Panc1 (cell line): ENCODE measurements around the gene CCDC196. TPM values are rescaled to one million over a fixed set of nuclear protein-coding genes. Genes with fewer than 3 reads are reported as not detected.

Experiments used
- ATAC-seq: fragments of 200-7000 bp; cut with Tn5 transposase; 2 replicates; pipeline ENCODE4 v1.9.1; 2020; ENCODE audit warnings: mild to moderate bottlenecking, moderate library complexity
- BruUV-seq: library from RNA; stranded (reverse); fragments of 400-500 nt; replicated peaks from 2 replicates; lab custom pipeline; 2021; lab: Mats Ljungman, UMichigan
- CTCF ChIA-PET: fragments of 300-600 bp; sonication (Branson Sonifier 250); formaldehyde crosslinking; loops from one replicate; lab custom pipeline; 2022; ENCODE audit warnings: antibody characterized with exemption; lab: Charles Lee
- POLR2A ChIA-PET: fragments of 300-600 bp; sonication (Branson Sonifier 250); formaldehyde crosslinking; loops from one replicate; lab custom pipeline; 2022; ENCODE audit warnings: antibody characterized with exemption; lab: Charles Lee
- DNase-seq: peaks from one replicate; pipeline ENCODE4 v3.0.0-alpha.2; 2010; ENCODE audit warnings: low read depth, low spot score
- H3K27ac ChIP-seq: 2 replicates; pipeline ENCODE4 v1.5.1; 2011; ENCODE audit warnings: mild to moderate bottlenecking, low read length, inconsistent platforms
- H3K27me3 ChIP-seq: fragments of 200-500 bp; sonication (Bioruptor generic); 2 replicates; pipeline ENCODE4 v1.6.0; 2014; ENCODE audit warnings: low read length, inconsistent platforms; ENCODE audit not compliant: control insufficient read depth, insufficient read depth
- H3K36me3 ChIP-seq: fragments of 200-500 bp; sonication (Bioruptor generic); 2 replicates; pipeline ENCODE4 v1.5.1; 2014; ENCODE audit warnings: inconsistent platforms, mild to moderate bottlenecking, low read length, moderate library complexity; ENCODE audit not compliant: control insufficient read depth, insufficient read depth
- H3K4me1 ChIP-seq: 2 replicates; pipeline ENCODE4 v1.5.1; 2011; ENCODE audit warnings: inconsistent platforms, mild to moderate bottlenecking, low read length, moderate library complexity; ENCODE audit not compliant: control insufficient read depth, insufficient read depth
- H3K4me3 ChIP-seq, 2 experiments: 2 replicates each; pipeline ENCODE4 v1.5.1; 2011 to 2012; ENCODE audit warnings: low read depth in 2 of 2, low read length in 2 of 2, mild to moderate bottlenecking in 2 of 2, inconsistent platforms in 1 of 2, moderate library complexity in 1 of 2
- H3K9me3 ChIP-seq: fragments of 200-500 bp; sonication (Bioruptor generic); 2 replicates; pipeline ENCODE4 v1.5.1; 2014; ENCODE audit warnings: low read depth, mild to moderate bottlenecking, inconsistent platforms, low read length, moderate library complexity; ENCODE audit not compliant: control insufficient read depth, insufficient read depth
- CTCF ChIP-seq: fragments of 450-650 bp; IDR thresholded peaks from 2 replicates; pipeline ENCODE4 v1.5.1; 2017; ENCODE audit warnings: mild to moderate bottlenecking
- POLR2AphosphoS5 ChIP-seq: IDR thresholded peaks from 2 replicates; pipeline ENCODE4 v1.6.1; 2012; ENCODE audit warnings: mild to moderate bottlenecking, low read depth, low read length, moderate library complexity
- SIN3A ChIP-seq: IDR thresholded peaks from 2 replicates; pipeline ENCODE4 v1.6.1; 2012; ENCODE audit warnings: low read depth, mild to moderate bottlenecking, low read length, moderate library complexity, borderline replicate concordance; ENCODE audit not compliant: insufficient read depth
- TCF7L2 ChIP-seq: IDR thresholded peaks from 2 replicates; pipeline ENCODE4 v1.6.1; 2011; ENCODE audit warnings: mild to moderate bottlenecking, low read depth, low read length, inconsistent platforms
- in situ Hi-C: cut with HindIII; loops from 2 replicates; pipeline ENCODE4 v1.10.0; 2016; ENCODE audit warnings: low sequenced_read_pairs, low pct_unique_long_range_greater_than_20kb
- intact Hi-C: fragments of 100-400 bp; cut with micrococcal nuclease; formaldehyde crosslinking; loops from one replicate; pipeline ENCODE4 v1.10.0; 2022; ENCODE audit not compliant: unreplicated experiment
- total RNA-seq: library from RNA; stranded (reverse); gene quantifications from one replicate; pipeline ENCODE4 v1.2.1, GENCODE V29; 2021; ENCODE audit not compliant: unreplicated experiment
- TF ChIP-seq, protein P1 (sequence below), 2 experiments: IDR thresholded peaks; 2 replicates each; pipeline ENCODE4 v1.6.1; 2011 to 2012; ENCODE audit warnings: low read depth in 2 of 2, control low read depth in 1 of 2, low read length in 1 of 2, mild to moderate bottlenecking in 1 of 2, moderate library complexity in 1 of 2; ENCODE audit not compliant: insufficient read depth in 1 of 2

The CCDC196 gene
- total RNA-seq, 1 experiment from 2014 or later: not detected

DNA sequence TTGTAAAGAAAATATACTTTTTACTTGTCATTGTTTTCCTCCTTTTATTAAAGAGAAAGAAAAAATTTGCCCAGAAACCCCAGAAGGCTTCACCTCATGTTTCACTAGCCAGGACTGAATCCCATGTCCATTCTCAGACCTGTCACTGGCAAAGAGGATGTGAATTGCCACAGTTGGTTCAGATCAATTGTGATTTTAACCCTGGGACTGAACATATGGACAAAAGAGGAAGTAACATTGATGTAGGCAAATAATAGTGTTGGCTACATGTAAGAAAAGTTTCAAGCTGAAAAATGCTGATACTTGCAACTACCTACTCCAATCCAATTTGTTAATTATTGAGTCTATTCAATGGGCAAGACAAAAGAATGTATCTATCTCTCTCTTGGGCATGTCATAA lies 8.6 kb upstream of the CCDC196 start:
- ChIA-PET CTCF (no interaction called here), POLR2A (no interaction called here)
- in situ Hi-C loops: no loop called here

DNA sequence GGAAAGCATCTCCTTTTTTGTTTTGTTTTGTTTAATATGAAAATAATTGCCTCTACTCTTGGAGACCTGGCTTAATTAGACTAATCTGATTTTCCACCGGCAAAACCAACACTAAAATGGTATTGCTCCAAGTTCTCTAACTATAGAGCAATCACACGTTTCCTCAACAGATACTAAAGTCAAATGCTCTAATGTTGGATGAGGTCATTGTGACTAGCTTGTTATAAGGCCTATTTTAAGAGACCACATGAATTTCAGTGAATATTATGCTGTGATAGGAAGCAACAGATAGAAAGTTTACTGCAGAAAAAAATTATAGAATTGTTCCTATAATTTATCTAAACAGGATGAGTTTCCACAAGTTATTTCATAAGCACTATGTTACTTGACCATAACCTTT lies 3.3 kb upstream of the CCDC196 start:
- POLR2A ChIA-PET: interaction anchor here (0.6 kb wide), 1 partner anchor 671 kb away, joined by 3 read pairs; no protein-coding TSS in a partner anchor
- intact Hi-C loops (no loop called here), in situ Hi-C loops (no loop called here)
- Histone ChIP-seq H3K27ac (no peak overlapping the region), H3K36me3 (no peaks in the 10 kb centered on the region), H3K9me3 (no peaks in the 10 kb centered on the region), H3K4me1 (no peaks in the 10 kb centered on the region), H3K27me3 (no peaks in the 10 kb centered on the region), H3K4me3 (no peak overlapping the region)
- DNase-seq (no peak), ATAC-seq (no peak)
- CTCF ChIA-PET: no interaction called here
- no TSS peak for BruUV-seq
- TF ChIP-seq TCF7L2 (no peak), SIN3A (no peak), POLR2AphosphoS5 (no peak), CTCF (no peak)
- TF ChIP-seq, protein P1, sequence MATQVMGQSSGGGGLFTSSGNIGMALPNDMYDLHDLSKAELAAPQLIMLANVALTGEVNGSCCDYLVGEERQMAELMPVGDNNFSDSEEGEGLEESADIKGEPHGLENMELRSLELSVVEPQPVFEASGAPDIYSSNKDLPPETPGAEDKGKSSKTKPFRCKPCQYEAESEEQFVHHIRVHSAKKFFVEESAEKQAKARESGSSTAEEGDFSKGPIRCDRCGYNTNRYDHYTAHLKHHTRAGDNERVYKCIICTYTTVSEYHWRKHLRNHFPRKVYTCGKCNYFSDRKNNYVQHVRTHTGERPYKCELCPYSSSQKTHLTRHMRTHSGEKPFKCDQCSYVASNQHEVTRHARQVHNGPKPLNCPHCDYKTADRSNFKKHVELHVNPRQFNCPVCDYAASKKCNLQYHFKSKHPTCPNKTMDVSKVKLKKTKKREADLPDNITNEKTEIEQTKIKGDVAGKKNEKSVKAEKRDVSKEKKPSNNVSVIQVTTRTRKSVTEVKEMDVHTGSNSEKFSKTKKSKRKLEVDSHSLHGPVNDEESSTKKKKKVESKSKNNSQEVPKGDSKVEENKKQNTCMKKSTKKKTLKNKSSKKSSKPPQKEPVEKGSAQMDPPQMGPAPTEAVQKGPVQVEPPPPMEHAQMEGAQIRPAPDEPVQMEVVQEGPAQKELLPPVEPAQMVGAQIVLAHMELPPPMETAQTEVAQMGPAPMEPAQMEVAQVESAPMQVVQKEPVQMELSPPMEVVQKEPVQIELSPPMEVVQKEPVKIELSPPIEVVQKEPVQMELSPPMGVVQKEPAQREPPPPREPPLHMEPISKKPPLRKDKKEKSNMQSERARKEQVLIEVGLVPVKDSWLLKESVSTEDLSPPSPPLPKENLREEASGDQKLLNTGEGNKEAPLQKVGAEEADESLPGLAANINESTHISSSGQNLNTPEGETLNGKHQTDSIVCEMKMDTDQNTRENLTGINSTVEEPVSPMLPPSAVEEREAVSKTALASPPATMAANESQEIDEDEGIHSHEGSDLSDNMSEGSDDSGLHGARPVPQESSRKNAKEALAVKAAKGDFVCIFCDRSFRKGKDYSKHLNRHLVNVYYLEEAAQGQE (IDR thresholded peaks at IDR 0.05; ENCODE audit: insufficient read depth in 1 of 2, low read depth in 2 of 2, low read length in 1 of 2): no peak

More for the DNA sequence above, 8.6 kb upstream of the CCDC196 start:
- Histone ChIP-seq H3K27ac (no peak overlapping the region), H3K9me3 (no peaks in the 10 kb centered on the region), H3K4me3 (no peak overlapping the region), H3K4me1 (no peaks in the 10 kb centered on the region), H3K36me3 (no peaks in the 10 kb centered on the region), H3K27me3 (no peaks in the 10 kb centered on the region)
- no peak for ATAC-seq
- TF ChIP-seq, protein P1 (IDR thresholded peaks at IDR 0.05; ENCODE audit: insufficient read depth in 1 of 2, low read depth in 2 of 2, low read length in 1 of 2): no peak
- TF ChIP-seq POLR2AphosphoS5: no peak
- no peak for TF ChIP-seq CTCF
- no peak for TF ChIP-seq TCF7L2
- TF ChIP-seq SIN3A: no peak
- intact Hi-C loops: no loop called here
- no TSS peak for BruUV-seq
- no peak for DNase-seq
